Measurements from ENCODE around the gene SPDYE16.
"Not testable (repeated sequence)": the region's sequence is repeated elsewhere in the genome, so short reads cannot be mapped to it uniquely, and the experiment has no call there.

SPDYE16 gene

GRCh38 chr7:76549025-76549854 is 6.1 kb upstream of the SPDYE16 start:
- DNase-seq, result peak; percentile 66

- not testable (repeated sequence) for DNase-seq
Measured at GRCh38 chr7:76531643-76532042, 11.5 kb downstream of the SPDYE16 start.

- not testable (repeated sequence) for DNase-seq
Measured at GRCh38 chr7:76526183-76526582, 16.9 kb downstream of the SPDYE16 start.

- DNase-seq, result not testable (repeated sequence)
Measured at GRCh38 chr7:76516932-76517331, 26.2 kb downstream of the SPDYE16 start.

- no peak for DNase-seq
Measured at GRCh38 chr7:76515999-76516443, 27.1 kb downstream of the SPDYE16 start.

GRCh38 chr7:76514926-76515771 is 27.9 kb downstream of the SPDYE16 start:
- no peak for DNase-seq

GRCh38 chr7:76513817-76514799 is 29.0 kb downstream of the SPDYE16 start:
- no peak for DNase-seq

- no peak for DNase-seq
Measured at GRCh38 chr7:76512941-76513816, 29.9 kb downstream of the SPDYE16 start.

GRCh38 chr7:76511911-76512885 is 30.9 kb downstream of the SPDYE16 start:
- DNase-seq, result not testable (repeated sequence)

GRCh38 chr7:76511200-76511910 is 31.7 kb downstream of the SPDYE16 start:
- not testable (repeated sequence) for DNase-seq

- DNase-seq, result no peak
Measured at GRCh38 chr7:76509931-76510877, 32.9 kb downstream of the SPDYE16 start, which contains the start of gene UPK3B. TSS of gene UPK3B (plus strand) at chr7:76510552. CDS start at chr7:76510653, 101 bp downstream.

GRCh38 chr7:76507723-76508406 is 35.2 kb downstream of the SPDYE16 start:
- DNase-seq, result no peak

GRCh38 chr7:76506643-76507042 is 36.5 kb downstream of the SPDYE16 start:
- DNase-seq, result not testable (repeated sequence)

- DNase-seq, result no peak
Measured at GRCh38 chr7:76506081-76506440, 37.0 kb downstream of the SPDYE16 start.

GRCh38 chr7:76505168-76506080 is 37.7 kb downstream of the SPDYE16 start:
- DNase-seq, result no peak

Data from DMS153 (cell line).